ENCODE measurements around the gene NKAIN2. TPM values are rescaled to one million over a fixed set of nuclear protein-coding genes. Genes with fewer than 3 reads are reported as not detected.

NKAIN2 gene
- total RNA-seq, 2 donors from 2014 or later = 0.29 TPM; not detected in 1

GRCh38 chr6:124830506-124830905, 1026.8 kb downstream of the NKAIN2 start:
- Mint-ChIP-seq H3K4me1 (no peaks in the 10 kb centered on the region), H3K27ac (no peak overlapping the region), H3K4me3 (no peak overlapping the region), H3K9me3 (no peaks in the 10 kb centered on the region), H3K27me3 (ENCODE audit: insufficient read depth) (no peaks in the 10 kb centered on the region), H3K36me3 (ENCODE audit: low read depth) (no peaks in the 10 kb centered on the region)
- Histone ChIP-seq H3K9ac (ENCODE audit: extremely low read depth, low read length, poor library complexity, severe bottlenecking) (no peak overlapping the region), H3K9me3 (ENCODE audit: control insufficient read depth, low read length) (no peaks in the 10 kb centered on the region), H3K27me3 (ENCODE audit: control insufficient read depth, insufficient read depth, low read length, poor library complexity, severe bottlenecking) (no peaks in the 10 kb centered on the region), H3K4me1 (ENCODE audit: control insufficient read depth, insufficient read depth, low read length) (no peaks in the 10 kb centered on the region), H3K27ac (ENCODE audit: low read depth, low read length) (no peak overlapping the region), H3K36me3 (ENCODE audit: control insufficient read depth, insufficient read depth, low read length) (no peaks in the 10 kb centered on the region), H3K4me3 (ENCODE audit: low read length) (no peak overlapping the region)
- DNase-seq = no peak
- TF ChIP-seq CTCF (conservative IDR thresholded peaks at IDR 0.05) = no peak

GRCh38 chr6:124854338-124854922, 1050.8 kb downstream of the NKAIN2 start:
- Mint-ChIP-seq H3K27me3 (ENCODE audit: insufficient read depth) (no peaks in the 10 kb centered on the region), H3K4me3 (no peak overlapping the region), H3K36me3 (ENCODE audit: low read depth) (no peaks in the 10 kb centered on the region), H3K27ac (no peak overlapping the region), H3K4me1 (no peaks in the 10 kb centered on the region), H3K9me3 (no peaks in the 10 kb centered on the region)
- 100% methylated on average over 1 of the region's 1 CpG; no CpG with 5 or more reads in 1 of the 2 experiments for WGBS, 2 experiments (ENCODE audit: insufficient coverage in 1 of 2, insufficient read length in 1 of 2)
- TF ChIP-seq CTCF (conservative IDR thresholded peaks at IDR 0.05) = peak; percentile 53
- H3K4me1 ChIP-seq (ENCODE audit: control insufficient read depth, insufficient read depth, low read length) = no peaks in the 10 kb centered on the region
- no peak overlapping the region for H3K9ac ChIP-seq (ENCODE audit: extremely low read depth, low read length, poor library complexity, severe bottlenecking)
- no peaks in the 10 kb centered on the region for H3K9me3 ChIP-seq (ENCODE audit: control insufficient read depth, low read length)
- no peaks in the 10 kb centered on the region for H3K36me3 ChIP-seq (ENCODE audit: control insufficient read depth, insufficient read depth, low read length)
- no peak overlapping the region for H3K27ac ChIP-seq (ENCODE audit: low read depth, low read length)
- no peak for DNase-seq
- H3K27me3 ChIP-seq (ENCODE audit: control insufficient read depth, insufficient read depth, low read length, poor library complexity, severe bottlenecking) = no peaks in the 10 kb centered on the region
- no peak overlapping the region for H3K4me3 ChIP-seq (ENCODE audit: low read length)

GRCh38 chr6:124857746-124858145, 1054.1 kb downstream of the NKAIN2 start:
- Histone ChIP-seq H3K9me3 (ENCODE audit: control insufficient read depth, low read length) (no peaks in the 10 kb centered on the region), H3K27me3 (ENCODE audit: control insufficient read depth, insufficient read depth, low read length, poor library complexity, severe bottlenecking) (no peaks in the 10 kb centered on the region), H3K27ac (ENCODE audit: low read depth, low read length) (no peak overlapping the region), H3K9ac (ENCODE audit: extremely low read depth, low read length, poor library complexity, severe bottlenecking) (no peak overlapping the region), H3K4me1 (ENCODE audit: control insufficient read depth, insufficient read depth, low read length) (no peaks in the 10 kb centered on the region), H3K36me3 (ENCODE audit: control insufficient read depth, insufficient read depth, low read length) (no peaks in the 10 kb centered on the region), H3K4me3 (ENCODE audit: low read length) (no peak overlapping the region)
- no peaks in the 10 kb centered on the region for H3K4me1 Mint-ChIP-seq
- no peak for TF ChIP-seq CTCF (conservative IDR thresholded peaks at IDR 0.05)
- H3K9me3 Mint-ChIP-seq = no peaks in the 10 kb centered on the region
- no peaks in the 10 kb centered on the region for H3K36me3 Mint-ChIP-seq (ENCODE audit: low read depth)
- no peak overlapping the region for H3K4me3 Mint-ChIP-seq
- no peak overlapping the region for H3K27ac Mint-ChIP-seq
- no peak for DNase-seq
- WGBS, 2 experiments (ENCODE audit: insufficient coverage in 1 of 2, insufficient read length in 1 of 2) = 83 to 88% methylated on average over 1 to 3 of the region's 3 CpGs
- H3K27me3 Mint-ChIP-seq (ENCODE audit: insufficient read depth) = no peaks in the 10 kb centered on the region
